Right ventricle myocardium inferior (tissue), 1 donor: ENCODE measurements around the gene LRIT1. TPM values are rescaled to one million over a fixed set of nuclear protein-coding genes. Genes with fewer than 3 reads are reported as not detected.
A peak's percentile ranks its signal among the peaks of the same experiment; 100 is the strongest.

Experiments
- ATAC-seq: fragments of 200-7000 bp; cut with Tn5 transposase; one replicate; pipeline ENCODE4 v1.9.1; 2020; ENCODE audit warnings: mild to moderate bottlenecking, moderate library complexity
- DNase-seq: peaks from one replicate; pipeline ENCODE4 v3.0.0; 2021; ENCODE audit errors: missing footprints
- intact Hi-C: fragments of 100-400 bp; cut with DNase I; formaldehyde crosslinking; loops from one replicate; pipeline ENCODE4 v1.11.0; 2022
- total RNA-seq: library from RNA; stranded (reverse); fragmentation: NEBNext Ultra II Directional; extraction: Animal tissue kit (Norgen Biotek cat#: 25700); gene quantifications from one replicate; pipeline ENCODE4 v1.2.1, GENCODE V29; 2021
- donor health status: DM: no; HTN: yes; CAD: no; lungs with severe emphysema.

LRIT1 gene
- total RNA-seq, 1 donor from 2014 or later, result not detected

GRCh38 chr10:84225427-84226173 is 15.7 kb downstream of the LRIT1 start, which contains the start of gene LRIT2:
LRIT2 (minus strand) TSS chr10:84225544; CDS start chr10:84225520, 24 bp downstream.
- DNase-seq (no peak), ATAC-seq (no peak)
- intact Hi-C loops, result no loop called here

- no peak for ATAC-seq
- no peak for DNase-seq
- intact Hi-C loops, result no loop called here
Observed at GRCh38 chr10:84224411-84225028, 16.8 kb downstream of the LRIT1 start.

GRCh38 chr10:84221916-84222315 is 19.4 kb downstream of the LRIT1 start:
- ATAC-seq (no peak), DNase-seq (no peak)
- intact Hi-C loops, result no loop called here

- DNase-seq (no peak), ATAC-seq (no peak)
- intact Hi-C loops, result no loop called here
Observed at GRCh38 chr10:84217746-84218145, 23.6 kb downstream of the LRIT1 start.

GRCh38 chr10:84216834-84217233 is 24.5 kb downstream of the LRIT1 start:
- ATAC-seq (no peak), DNase-seq (no peak)
- intact Hi-C loops, result no loop called here

- no peak for DNase-seq
- peak; percentile 31 for ATAC-seq
- intact Hi-C loops, result no loop called here
Observed at GRCh38 chr10:84214612-84215235, 26.6 kb downstream of the LRIT1 start.

- intact Hi-C loops, result no loop called here
- ATAC-seq (no peak), DNase-seq (no peak)
Observed at GRCh38 chr10:84214046-84214572, 27.2 kb downstream of the LRIT1 start.

- no peak for DNase-seq
- intact Hi-C loops, result no loop called here
- ATAC-seq, result no peak
Observed at GRCh38 chr10:84213076-84213475, 28.3 kb downstream of the LRIT1 start.

- DNase-seq, result no peak
- intact Hi-C loops, result no loop called here
- ATAC-seq, result no peak
Observed at GRCh38 chr10:84212014-84212413, 29.3 kb downstream of the LRIT1 start.

GRCh38 chr10:84211566-84211965 is 29.8 kb downstream of the LRIT1 start:
- DNase-seq (no peak), ATAC-seq (no peak)
- intact Hi-C loops, result no loop called here

- intact Hi-C loops, result no loop called here
- no peak for DNase-seq
- ATAC-seq, result no peak
Observed at GRCh38 chr10:84208023-84208422, 33.3 kb downstream of the LRIT1 start.

- DNase-seq (no peak), ATAC-seq (no peak)
- intact Hi-C loops, result loop anchor here (2.0 kb wide), 1 partner anchor 57 kb away; no protein-coding TSS in a partner anchor
Observed at GRCh38 chr10:84205853-84206525, 35.4 kb downstream of the LRIT1 start.

GRCh38 chr10:84205049-84205852 is 36.1 kb downstream of the LRIT1 start:
- ATAC-seq (peak; percentile 69), DNase-seq (peak; percentile 78)
- intact Hi-C loops, result loop anchor here (2.0 kb wide), 1 partner anchor 56 kb away; no protein-coding TSS in a partner anchor

- ATAC-seq, result no peak
- no peak for DNase-seq
- intact Hi-C loops, result loop anchor here (2.0 kb wide), 1 partner anchor 56 kb away; no protein-coding TSS in a partner anchor
Observed at GRCh38 chr10:84204610-84205009, 36.7 kb downstream of the LRIT1 start.

GRCh38 chr10:84204122-84204521 is 37.2 kb downstream of the LRIT1 start:
- intact Hi-C loops, result loop anchor here (2.0 kb wide), 1 partner anchor 55 kb away; no protein-coding TSS in a partner anchor
- no peak for ATAC-seq
- DNase-seq, result no peak

GRCh38 chr10:84202349-84202748 is 39.0 kb downstream of the LRIT1 start:
- DNase-seq, result no peak
- intact Hi-C loops, result no loop called here

GRCh38 chr10:84201682-84202081 is 39.7 kb downstream of the LRIT1 start:
- no peak for DNase-seq
- intact Hi-C loops, result no loop called here
- no peak for ATAC-seq

More at GRCh38 chr10:84202349-84202748, 39.0 kb downstream of the LRIT1 start:
- no peak for ATAC-seq

GRCh38 chr10:84201244-84201606 is 40.1 kb downstream of the LRIT1 start:
- intact Hi-C loops, result no loop called here
- DNase-seq (no peak), ATAC-seq (no peak)
